Vagina (tissue), 2 donors: ENCODE results near the gene FMO1. TPM values are rescaled to one million over a fixed set of nuclear protein-coding genes. Genes with fewer than 3 reads are reported as not detected.
"Not testable (repeated sequence)": the region's sequence is repeated elsewhere in the genome, so short reads cannot be mapped to it uniquely, and the experiment has no call there.

Experiments
- DNase-seq, 2 donors: peaks; one replicate each; pipeline ENCODE4 v3.0.0-alpha.2; 2017; ENCODE audit errors: extremely low spot score in 2 of 2
- H3K27ac ChIP-seq: fragments of 200-600 bp; sonication (generic); one replicate; pipeline ENCODE4 v1.5.1; 2019
- H3K27me3 ChIP-seq: fragments of 200-600 bp; sonication (generic); one replicate; pipeline ENCODE4 v1.5.1; 2019
- H3K36me3 ChIP-seq, 2 donors: fragments of 200-600 bp; sonication (generic); one replicate each; pipeline ENCODE4 v1.5.1; 2017 to 2019
- H3K4me1 ChIP-seq: fragments of 200-600 bp; sonication (generic); one replicate; pipeline ENCODE4 v1.5.1; 2019
- H3K4me3 ChIP-seq, 2 donors: fragments of 200-600 bp; sonication (generic); 1 replicate in 1 of 2; 2 replicates in 1 of 2; pipeline ENCODE4 v1.5.1; 2016 to 2019
- H3K9me3 ChIP-seq: fragments of 200-600 bp; sonication (generic); one replicate; pipeline ENCODE4 v1.5.1; 2019
- CTCF ChIP-seq, 3 experiments: fragments of 450-650 bp in 2 of 3; fragments of 200-600 bp in 1 of 3; sonication (generic) in 1 of 3; IDR thresholded peaks; one replicate each; pipeline ENCODE4 v1.5.1; 2017 to 2019; ENCODE audit warnings: antibody characterized with exemption in 3 of 3, mild to moderate bottlenecking in 2 of 3, moderate library complexity in 2 of 3
- POLR2A ChIP-seq, 2 donors: fragments of 450-650 bp; IDR thresholded peaks; one replicate each; pipeline ENCODE4 v1.6.1; 2017; ENCODE audit warnings: antibody characterized with exemption in 2 of 2, mild to moderate bottlenecking in 2 of 2, moderate library complexity in 2 of 2
- POLR2AphosphoS5 ChIP-seq, 2 donors: sonication (generic); formaldehyde crosslinking; IDR thresholded peaks; one replicate each; pipeline ENCODE4 v1.9.0; 2017; ENCODE audit warnings: antibody characterized with exemption in 2 of 2, mild to moderate bottlenecking in 2 of 2, low read depth in 1 of 2; ENCODE audit not compliant: insufficient read depth in 1 of 2
- intact Hi-C: fragments of 100-400 bp; cut with DNase I; formaldehyde crosslinking; loops from one replicate; pipeline ENCODE4 v1.15.1; 2023
- total RNA-seq: library from RNA; depleted of rRNA; stranded (reverse); fragments of >200 nt; gene quantifications from one replicate; pipeline ENCODE4 v1.2.3, GENCODE V29; 2016

Gene FMO1
- total RNA-seq, 1 donor from 2014 or later = 6.4 TPM

GRCh38 chr1:171233183-171233582, 15.1 kb upstream of the FMO1 start:
- no peak for TF ChIP-seq CTCF (IDR thresholded peaks at IDR 0.05)
- TF ChIP-seq POLR2AphosphoS5 (IDR thresholded peaks at IDR 0.05; ENCODE audit: insufficient read depth in 1 of 2, low read depth in 1 of 2) = no peak
- no peak for TF ChIP-seq POLR2A (IDR thresholded peaks at IDR 0.05)
- Histone ChIP-seq H3K27ac (no peak overlapping the region), H3K27me3 (no peaks in the 10 kb centered on the region), H3K9me3 (no peaks in the 10 kb centered on the region), H3K4me3 (no peak overlapping the region), H3K4me1 (no peaks in the 10 kb centered on the region), H3K36me3 (no peaks in the 10 kb centered on the region)
- intact Hi-C loops = loop anchor here (10.0 kb wide), 1 partner anchor 258 kb away; no protein-coding TSS in a partner anchor
- no peak for DNase-seq

- not testable (repeated sequence) for DNase-seq, H3K4me1 ChIP-seq, H3K36me3 ChIP-seq, H3K27ac ChIP-seq, H3K27me3 ChIP-seq, H3K9me3 ChIP-seq, H3K4me3 ChIP-seq
- intact Hi-C loops = loop anchor here (10.0 kb wide), 1 partner anchor 261 kb away; no protein-coding TSS in a partner anchor
Measured at GRCh38 chr1:171236231-171236630, 12.1 kb upstream of the FMO1 start.

- no peaks in the 10 kb centered on the region for H3K36me3 ChIP-seq
- TF ChIP-seq POLR2AphosphoS5 (IDR thresholded peaks at IDR 0.05; ENCODE audit: insufficient read depth in 1 of 2, low read depth in 1 of 2) (no peak), CTCF (IDR thresholded peaks at IDR 0.05) (no peak), POLR2A (IDR thresholded peaks at IDR 0.05) (no peak)
- no peak for DNase-seq
- H3K4me3 ChIP-seq = no peak overlapping the region
- peaks cover 4% of the 10 kb centered on the region for H3K9me3 ChIP-seq
- intact Hi-C loops = no loop called here
- no peak overlapping the region for H3K27ac ChIP-seq
- H3K27me3 ChIP-seq = no peaks in the 10 kb centered on the region
- H3K4me1 ChIP-seq = no peaks in the 10 kb centered on the region
Measured at GRCh38 chr1:171243878-171244277, 4.4 kb upstream of the FMO1 start.

DNA sequence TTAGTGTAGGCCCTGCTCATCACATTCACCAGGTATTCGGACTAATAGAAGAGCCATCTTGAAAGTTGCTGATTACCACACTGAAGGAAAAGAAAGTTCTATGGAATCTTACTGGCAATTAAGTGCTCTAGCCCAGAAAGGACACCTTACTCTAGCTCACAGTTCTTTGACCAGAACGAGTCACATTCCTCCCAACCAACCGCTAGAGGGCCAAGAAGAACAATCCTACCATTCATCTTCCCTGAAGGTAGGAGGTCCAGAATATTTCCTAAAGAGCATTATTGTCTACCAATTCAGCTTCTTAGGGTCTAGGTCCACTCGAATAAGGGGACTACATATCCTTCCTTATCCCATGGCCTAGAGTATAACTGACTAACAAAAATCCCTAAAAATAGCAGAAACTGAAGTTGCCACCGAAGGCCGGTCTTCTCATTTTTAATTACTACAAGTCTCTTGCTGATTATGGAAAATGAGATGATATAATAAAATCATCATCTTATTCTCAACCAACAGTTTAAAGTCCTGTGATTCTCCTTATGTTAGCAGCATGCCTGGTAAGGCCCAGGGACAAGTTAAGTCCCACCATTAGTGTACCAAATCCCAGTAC, 2.7 kb upstream of the FMO1 start:
- no peak for DNase-seq
- peak; percentile 50 to 64 (median 64) for TF ChIP-seq CTCF (IDR thresholded peaks at IDR 0.05)
- TF ChIP-seq POLR2A (IDR thresholded peaks at IDR 0.05) = no peak
- Histone ChIP-seq H3K27me3 (no peaks in the 10 kb centered on the region), H3K9me3 (no peaks in the 10 kb centered on the region), H3K4me1 (no peaks in the 10 kb centered on the region), H3K4me3 (no peak overlapping the region), H3K36me3 (no peaks in the 10 kb centered on the region), H3K27ac (no peak overlapping the region)
- intact Hi-C loops = loop anchor here (5.0 kb wide), 1 partner anchor 67 kb away; the partner anchor contains the start of gene FMO4

GRCh38 chr1:171247501-171247900, 793 bp upstream of the FMO1 start:
- H3K4me1 ChIP-seq = peaks cover 9% of the 10 kb centered on the region
- no peak for DNase-seq
- H3K9me3 ChIP-seq = no peaks in the 10 kb centered on the region
- no peaks in the 10 kb centered on the region for H3K36me3 ChIP-seq
- H3K27me3 ChIP-seq = no peaks in the 10 kb centered on the region
- H3K27ac ChIP-seq = no peak overlapping the region
- intact Hi-C loops = loop anchor here (5.0 kb wide), 1 partner anchor 65 kb away; the partner anchor contains the start of gene FMO4
- TF ChIP-seq CTCF (IDR thresholded peaks at IDR 0.05) (no peak), POLR2A (IDR thresholded peaks at IDR 0.05) (no peak), POLR2AphosphoS5 (IDR thresholded peaks at IDR 0.05; ENCODE audit: insufficient read depth in 1 of 2, low read depth in 1 of 2) (no peak)
- no peak overlapping the region for H3K4me3 ChIP-seq
